ENCODE data around the gene PINLYP. TPM values are rescaled to one million over a fixed set of nuclear protein-coding genes. Genes with fewer than 3 reads are reported as not detected.
A peak's percentile ranks its signal among the peaks of the same experiment; 100 is the strongest.
"Not testable (repeated sequence)": the region's sequence is repeated elsewhere in the genome, so short reads cannot be mapped to it uniquely, and the experiment has no call there.

The PINLYP gene
- total and polyA plus RNA-seq, 11 donors = 0.76 to 4.3 (median 1.2) TPM; not detected in 1

GRCh38 chr19:43597876-43598275 lies 22.3 kb downstream of the PINLYP start:
- no peak for TF ChIP-seq CTCF (IDR thresholded peaks at IDR 0.05)
- TF ChIP-seq POLR2A (IDR thresholded peaks at IDR 0.05) = no peak
- DNase-seq (no peak), ATAC-seq (no peak)
- H3K9me3 ChIP-seq = no peaks in the 10 kb centered on the region
- no peak overlapping the region for H3K27ac ChIP-seq
- 47 to 53% (median 49%) methylated on average over 5 of the region's 5 CpGs for WGBS, 4 donors
- intact Hi-C loops (cut with DNase I) = loop anchor here in 4 of 10 donors (1.0 to 10.0 kb wide), 6 partner anchors 23 to 66 kb away; partner anchors contain the start of genes ZNF575 (in 3 of the 4), PINLYP (in 2 of the 4) and XRCC1 (in 2 of the 4)
- H3K27me3 ChIP-seq = no peaks in the 10 kb centered on the region
- peak overlapping the region in 2 of 12 donors; percentile 75 to 78 for H3K4me3 ChIP-seq
- peaks cover 0 to 59% (median 47%) of the 10 kb centered on the region in 9 donors for H3K36me3 ChIP-seq
- peaks cover 8 to 46% (median 35%) of the 10 kb centered on the region in 12 donors for H3K4me1 ChIP-seq

GRCh38 chr19:43598445-43599240 lies 23.0 kb downstream of the PINLYP start:
- Histone ChIP-seq H3K27me3 (no peaks in the 10 kb centered on the region), H3K4me1 (peaks cover 8 to 41% (median 31%) of the 10 kb centered on the region in 12 donors), H3K27ac (no peak overlapping the region), H3K4me3 (no peak overlapping the region), H3K9me3 (no peaks in the 10 kb centered on the region), H3K36me3 (peaks cover 0 to 51% (median 40%) of the 10 kb centered on the region in 9 donors)
- DNase-seq (no peak), ATAC-seq (no peak)
- TF ChIP-seq CTCF (IDR thresholded peaks at IDR 0.05) (no peak), POLR2A (IDR thresholded peaks at IDR 0.05) (no peak)
- intact Hi-C loops (cut with DNase I) = loop anchor here in 2 of 10 donors (1.0 to 10.0 kb wide), 4 partner anchors 23 to 66 kb away; partner anchors contain the start of genes ZNF575 (in 2 of the 2), PINLYP (in 1 of the 2) and XRCC1 (in 1 of the 2)
- 92 to 95% (median 93%) methylated on average over 11 to 19 of the region's 19 CpGs for WGBS, 4 donors

- Histone ChIP-seq H3K9me3 (no peaks in the 10 kb centered on the region), H3K4me3 (no peak overlapping the region), H3K4me1 (peaks cover 4 to 29% (median 20%) of the 10 kb centered on the region in 12 donors), H3K27me3 (no peaks in the 10 kb centered on the region), H3K36me3 (peaks cover 0 to 41% (median 32%) of the 10 kb centered on the region in 9 donors), H3K27ac (no peak overlapping the region)
- WGBS, 4 donors = 79 to 96% (median 87%) methylated on average over 4 of the region's 4 CpGs
- TF ChIP-seq POLR2A (IDR thresholded peaks at IDR 0.05) (no peak), CTCF (IDR thresholded peaks at IDR 0.05) (no peak)
- intact Hi-C loops (cut with DNase I) = loop anchor here in 2 of 10 donors (5.0 to 10.0 kb wide), 3 partner anchors 55 to 67 kb away; partner anchors contain the start of gene ZNF575 (in 2 of the 2)
- ATAC-seq (no peak), DNase-seq (no peak)
These were observed 24.2 kb downstream of the PINLYP start for GRCh38 chr19:43599635-43600295.

- H3K9me3 ChIP-seq; intact Hi-C loops (cut with DNase I); H3K27ac ChIP-seq; DNase-seq; H3K27me3 ChIP-seq; ATAC-seq; H3K4me3 ChIP-seq: not testable (repeated sequence)
- H3K36me3 ChIP-seq = peaks cover 0 to 41% (median 32%) of the 10 kb centered on the region in 9 donors
- peaks cover 4 to 26% (median 15%) of the 10 kb centered on the region in 12 donors for H3K4me1 ChIP-seq
- 72 to 84% (median 77%) methylated on average over 4 to 5 of the region's 5 CpGs for WGBS, 4 donors
These were observed 24.7 kb downstream of the PINLYP start for GRCh38 chr19:43600326-43600725.
